Erythroblast (primary cell): ENCODE data around the gene C20orf144.

Source experiments
- GATA1 ChIP-seq: IDR thresholded peaks from 2 replicates; pipeline ENCODE4 v1.6.1; 2011; ENCODE audit warnings: low read depth, mild to moderate bottlenecking, control low read depth, low read length, moderate library complexity
- POLR2A ChIP-seq: IDR thresholded peaks from 2 replicates; pipeline ENCODE4 v1.6.1; 2011; ENCODE audit warnings: mild to moderate bottlenecking, low read length

- no peak for TF ChIP-seq POLR2A
- TF ChIP-seq GATA1: no peak
Observed at GRCh38 chr20:33645072-33645358, 17.1 kb upstream of the C20orf144 start.
